Keratinocyte (primary cell): ENCODE data around the gene TRIM67. TPM values are rescaled to one million over a fixed set of nuclear protein-coding genes. Genes with fewer than 3 reads are reported as not detected.

Source experiments
- DNase-seq: peaks from one replicate; pipeline ENCODE4 v3.0.0-alpha.2; 2011; ENCODE audit warnings: low read depth, missing footprints, low spot score
- FAIRE-seq: peaks from 2 replicates; lab custom pipeline; 2011; peaks lifted over from hg19 to GRCh38; lab: Jason Lieb, UNC
- H2AFZ ChIP-seq: 2 replicates; pipeline ENCODE4 v1.6.0; 2012; ENCODE audit warnings: low read length, control low read depth, inconsistent platforms; ENCODE audit not compliant: control insufficient read depth
- H3K27ac ChIP-seq: 2 replicates; pipeline ENCODE4 v1.5.1; 2011; ENCODE audit warnings: low read length; ENCODE audit not compliant: control insufficient read depth, insufficient read depth
- H3K27me3 ChIP-seq: 3 replicates; pipeline ENCODE4 v1.6.0; 2011; ENCODE audit warnings: low read length; ENCODE audit not compliant: control insufficient read depth, insufficient read depth; ENCODE audit errors: extremely low read depth
- H3K36me3 ChIP-seq, 2 experiments: 2 replicates in 1 of 2; 3 replicates in 1 of 2; pipeline ENCODE4 v1.5.1; 2011; ENCODE audit warnings: low read length in 2 of 2, mild to moderate bottlenecking in 1 of 2; ENCODE audit not compliant: control insufficient read depth in 2 of 2, insufficient read depth in 2 of 2; ENCODE audit errors: extremely low read depth in 1 of 2
- H3K4me1 ChIP-seq: 3 replicates; pipeline ENCODE4 v1.5.1; 2011; ENCODE audit warnings: low read length; ENCODE audit not compliant: control insufficient read depth, insufficient read depth; ENCODE audit errors: extremely low read depth
- H3K4me2 ChIP-seq: 3 replicates; pipeline ENCODE4 v1.6.0; 2011; ENCODE audit warnings: low read depth, low read length; ENCODE audit not compliant: control insufficient read depth, insufficient read depth; ENCODE audit errors: extremely low read depth
- H3K4me3 ChIP-seq, 3 experiments: fragments of 200-600 bp in 1 of 3; sonication (generic) in 1 of 3; 2 replicates in 2 of 3; 3 replicates in 1 of 3; pipeline ENCODE4 v1.5.1; 2011 to 2016; ENCODE audit warnings: low read length in 3 of 3, mild to moderate bottlenecking in 3 of 3, control low read depth in 2 of 3, inconsistent platforms in 1 of 3, low read depth in 1 of 3, mixed read lengths in 1 of 3, mixed run types in 1 of 3, moderate library complexity in 1 of 3; ENCODE audit not compliant: control insufficient read depth in 2 of 3, insufficient read depth in 2 of 3; ENCODE audit errors: extremely low read depth in 1 of 3
- H3K79me2 ChIP-seq: 2 replicates; pipeline ENCODE4 v1.6.0; 2012; ENCODE audit warnings: low read length; ENCODE audit not compliant: control insufficient read depth, insufficient read depth
- H3K9ac ChIP-seq: 3 replicates; pipeline ENCODE4 v1.6.0; 2011; ENCODE audit warnings: low read length; ENCODE audit not compliant: control insufficient read depth, insufficient read depth; ENCODE audit errors: extremely low read depth
- H3K9me1 ChIP-seq: 3 replicates; pipeline ENCODE4 v1.6.0; 2011; ENCODE audit warnings: low read length; ENCODE audit not compliant: control insufficient read depth, insufficient read depth; ENCODE audit errors: extremely low read depth
- H3K9me3 ChIP-seq: 2 replicates; pipeline ENCODE4 v1.5.1; 2012; ENCODE audit warnings: low read depth, low read length; ENCODE audit not compliant: control insufficient read depth
- H4K20me1 ChIP-seq: 3 replicates; pipeline ENCODE4 v1.6.0; 2011; ENCODE audit warnings: low read length; ENCODE audit not compliant: control insufficient read depth, insufficient read depth; ENCODE audit errors: extremely low read depth
- EZH2 ChIP-seq: IDR thresholded peaks from one replicate; pipeline ENCODE4 v1.6.1; 2012; ENCODE audit warnings: inconsistent platforms, mild to moderate bottlenecking, low read length, moderate library complexity
- dilution Hi-C: fragments of 300-500 bp; cut with MboI; formaldehyde crosslinking; loops from one replicate; pipeline ENCODE4 v1.7.0; 2020; ENCODE audit warnings: low sequenced_read_pairs; ENCODE audit not compliant: extremely low pct_ligation_motif_present
- polyA plus RNA-seq, 5 experiments: library from polyadenylated mRNA; depleted of rRNA in 3 of 5; stranded (reverse) in 3 of 5; stranded (forward) in 1 of 5; unstranded in 1 of 5; fragments of >200 nt; gene quantifications; 1 replicate in 1 of 5; 2 replicates in 3 of 5; 3 replicates in 1 of 5; pipeline versions ENCODE4 v1.2.1 to v1.2.3, GENCODE V29; 2011 to 2012; ENCODE audit warnings: missing spikeins in 2 of 5, low read depth in 1 of 5, low replicate concordance in 1 of 5
- TF ChIP-seq, protein P1 (sequence below), 3 experiments: IDR thresholded peaks in 1 of 3; conservative IDR thresholded peaks in 1 of 3; optimal IDR thresholded peaks in 1 of 3; 2 replicates in 2 of 3; 3 replicates in 1 of 3; pipeline versions ENCODE3 to v1.5.1; 2011; ENCODE audit warnings: low read length in 3 of 3, mild to moderate bottlenecking in 3 of 3, moderate library complexity in 2 of 3, control low read depth in 1 of 3, inconsistent platforms in 1 of 3; ENCODE audit not compliant: insufficient read depth in 2 of 3; ENCODE audit errors: extremely low read depth in 1 of 3

TRIM67 gene
- polyA plus RNA-seq, 1 donor (not counting 4 experiments of a cell fraction or from before 2014, with no cell fraction given) = not detected

GRCh38 chr1:231196728-231197127 lies 34.9 kb downstream of the TRIM67 start:
- dilution Hi-C loops = no loop called here
- H3K27me3 ChIP-seq = peaks cover 28% of the 10 kb centered on the region
- FAIRE-seq (no peak), DNase-seq (no peak)
- TF ChIP-seq EZH2 = no peak
- TF ChIP-seq, protein P1, sequence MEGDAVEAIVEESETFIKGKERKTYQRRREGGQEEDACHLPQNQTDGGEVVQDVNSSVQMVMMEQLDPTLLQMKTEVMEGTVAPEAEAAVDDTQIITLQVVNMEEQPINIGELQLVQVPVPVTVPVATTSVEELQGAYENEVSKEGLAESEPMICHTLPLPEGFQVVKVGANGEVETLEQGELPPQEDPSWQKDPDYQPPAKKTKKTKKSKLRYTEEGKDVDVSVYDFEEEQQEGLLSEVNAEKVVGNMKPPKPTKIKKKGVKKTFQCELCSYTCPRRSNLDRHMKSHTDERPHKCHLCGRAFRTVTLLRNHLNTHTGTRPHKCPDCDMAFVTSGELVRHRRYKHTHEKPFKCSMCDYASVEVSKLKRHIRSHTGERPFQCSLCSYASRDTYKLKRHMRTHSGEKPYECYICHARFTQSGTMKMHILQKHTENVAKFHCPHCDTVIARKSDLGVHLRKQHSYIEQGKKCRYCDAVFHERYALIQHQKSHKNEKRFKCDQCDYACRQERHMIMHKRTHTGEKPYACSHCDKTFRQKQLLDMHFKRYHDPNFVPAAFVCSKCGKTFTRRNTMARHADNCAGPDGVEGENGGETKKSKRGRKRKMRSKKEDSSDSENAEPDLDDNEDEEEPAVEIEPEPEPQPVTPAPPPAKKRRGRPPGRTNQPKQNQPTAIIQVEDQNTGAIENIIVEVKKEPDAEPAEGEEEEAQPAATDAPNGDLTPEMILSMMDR (optimal IDR thresholded peaks at IDR 0.05 in 1 of 3, IDR thresholded peaks at IDR 0.05 in 1 of 3, conservative IDR thresholded peaks at IDR 0.05 in 1 of 3; ENCODE audit: extremely low read depth in 1 of 3, insufficient read depth in 2 of 3, low read length in 3 of 3) = no peak
- H3K79me2 ChIP-seq = no peaks in the 10 kb centered on the region
- H4K20me1 ChIP-seq = no peaks in the 10 kb centered on the region
- H3K9me3 ChIP-seq = no peaks in the 10 kb centered on the region
- H2AFZ ChIP-seq = no peak overlapping the region
- H3K4me3 ChIP-seq = no peak overlapping the region
- H3K4me2 ChIP-seq = no peak overlapping the region
- no peaks in the 10 kb centered on the region for H3K36me3 ChIP-seq
- no peak overlapping the region for H3K9ac ChIP-seq
- no peak overlapping the region for H3K27ac ChIP-seq
- no peaks in the 10 kb centered on the region for H3K9me1 ChIP-seq
- no peaks in the 10 kb centered on the region for H3K4me1 ChIP-seq

DNA sequence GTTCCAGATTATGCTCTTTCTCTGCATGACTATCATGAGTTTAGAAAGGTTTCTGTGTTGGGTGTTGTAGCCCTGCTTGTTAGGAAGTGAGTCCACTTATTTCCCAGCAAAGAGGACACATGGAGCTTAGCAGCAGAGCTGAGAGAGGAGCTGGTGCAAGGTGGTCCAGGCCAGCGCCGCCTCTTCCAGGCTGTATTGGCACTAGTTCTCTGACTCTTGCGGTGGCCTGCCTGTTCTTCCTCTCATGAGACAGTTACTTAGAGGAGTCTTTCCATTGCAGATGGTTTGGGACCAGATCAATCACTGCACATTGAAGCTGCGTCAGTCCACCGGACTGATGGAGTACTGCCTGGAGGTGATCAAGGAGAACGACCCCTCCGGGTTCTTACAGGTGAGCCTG lies 38.0 kb downstream of the TRIM67 start:
- Histone ChIP-seq H3K4me3 (no peak overlapping the region), H2AFZ (no peak overlapping the region), H3K9ac (no peak overlapping the region), H3K9me1 (no peaks in the 10 kb centered on the region), H3K36me3 (no peaks in the 10 kb centered on the region), H3K79me2 (no peaks in the 10 kb centered on the region), H3K27ac (no peak overlapping the region), H3K4me1 (no peaks in the 10 kb centered on the region), H4K20me1 (no peaks in the 10 kb centered on the region), H3K27me3 (peaks cover 38% of the 10 kb centered on the region), H3K9me3 (no peaks in the 10 kb centered on the region), H3K4me2 (no peak overlapping the region)
- DNase-seq (no peak), FAIRE-seq (no peak)
- dilution Hi-C loops = no loop called here
- TF ChIP-seq EZH2 = no peak
- TF ChIP-seq, protein P1 (optimal IDR thresholded peaks at IDR 0.05 in 1 of 3, IDR thresholded peaks at IDR 0.05 in 1 of 3, conservative IDR thresholded peaks at IDR 0.05 in 1 of 3; ENCODE audit: extremely low read depth in 1 of 3, insufficient read depth in 2 of 3, low read length in 3 of 3) = no peak
